ENCODE data around the gene LPA. TPM values are rescaled to one million over a fixed set of nuclear protein-coding genes. Genes with fewer than 3 reads are reported as not detected.

LPA gene
- total and polyA plus RNA-seq, 2 of the 8 experiments (the other 6 are each of a cell fraction or from before 2014, with no cell fraction given): 0.39 TPM; not detected in 1

DNA sequence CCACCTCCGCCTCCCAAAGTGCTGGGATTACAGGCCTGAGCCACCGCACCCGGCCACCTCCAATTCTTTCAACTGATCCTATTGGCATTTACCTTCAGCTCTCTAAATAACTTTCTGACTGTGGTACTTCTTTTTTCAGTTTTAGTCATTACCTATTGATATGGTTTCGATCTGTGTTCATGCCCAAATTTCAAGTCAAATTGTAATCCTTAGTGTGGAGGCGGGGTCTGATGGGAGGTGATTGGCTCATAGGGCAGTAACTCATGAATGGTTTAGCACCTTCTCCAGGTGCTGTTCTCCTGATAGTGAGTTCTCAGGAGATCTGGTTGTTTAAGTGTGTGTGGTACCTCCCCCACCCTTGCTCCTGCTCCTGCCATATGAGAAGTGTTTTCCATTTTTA is 140.9 kb downstream of the LPA start:
- Histone ChIP-seq H3K18ac (ENCODE audit: extremely low read depth, low read length) (no peak overlapping the region), H3K4me3 (ENCODE audit: extremely low read depth in 1 of 4, insufficient read depth in 2 of 4, low read depth in 3 of 4, low read length in 4 of 4) (no peak overlapping the region), H3K9me3 (ENCODE audit: insufficient read depth in 2 of 2, low read depth in 1 of 2, low read length in 1 of 2) (no peaks in the 10 kb centered on the region), H3K27ac (ENCODE audit: low read depth, low read length) (no peak overlapping the region), H2BK5ac (ENCODE audit: low read depth, low read length) (no peak overlapping the region), H3K4ac (replicated peaks; ENCODE audit: insufficient read length, low read depth, low read length) (no peak overlapping the region), H3K4me2 (ENCODE audit: insufficient read depth in 1 of 2, low read depth in 2 of 2, low read length in 2 of 2) (no peak overlapping the region), H3K23ac (ENCODE audit: insufficient read length) (no peak overlapping the region), H3K4me1 (replicated peaks in 1 of 4; ENCODE audit: control insufficient read depth in 3 of 4, insufficient read depth in 4 of 4, low read length in 3 of 4) (no peaks in the 10 kb centered on the region; a peak in 2 of 7 replicates), H3K79me2 (ENCODE audit: control insufficient read depth in 1 of 2, insufficient read depth in 2 of 2, low read length in 2 of 2) (no peaks in the 10 kb centered on the region), H3K56ac (replicated peaks; ENCODE audit: insufficient read length, low read depth, low read length) (no peak overlapping the region), H2AFZ (ENCODE audit: low read length) (no peak overlapping the region), H2BK15ac (ENCODE audit: low read length) (no peak overlapping the region), H4K20me1 (replicated peaks in 1 of 2; ENCODE audit: control insufficient read depth in 1 of 2, insufficient read depth in 2 of 2, low read length in 2 of 2) (no peaks in the 10 kb centered on the region), H2BK12ac (ENCODE audit: low read depth, low read length) (no peak overlapping the region), H3K23me2 (ENCODE audit: low read depth, low read length) (peaks cover 2% of the 10 kb centered on the region; the same call in 1 of the 2 replicates), H2BK120ac (replicated peaks; ENCODE audit: low read depth, low read length) (no peak overlapping the region), H3K36me3 (ENCODE audit: control insufficient read depth in 2 of 4, insufficient read depth in 4 of 4, low read length in 3 of 4) (no peaks in the 10 kb centered on the region), H4K8ac (ENCODE audit: extremely low read depth, insufficient read depth, low read length) (no peak overlapping the region), H2AK5ac (ENCODE audit: low read depth, low read length) (no peak overlapping the region), H3K9ac (replicated peaks in 1 of 4; ENCODE audit: extremely low read depth in 1 of 4, low read depth in 3 of 4, low read length in 3 of 4) (no peak overlapping the region), H4K91ac (replicated peaks; ENCODE audit: insufficient read length, low read length) (no peak overlapping the region), H3K14ac (ENCODE audit: insufficient read length) (no peak overlapping the region), H3K79me1 (ENCODE audit: low read depth, low read length) (no peaks in the 10 kb centered on the region), H4K5ac (ENCODE audit: insufficient read length, low read depth, low read length) (no peak overlapping the region), H3K27me3 (replicated peaks in 1 of 4; ENCODE audit: control insufficient read depth in 3 of 4, extremely low read depth in 1 of 4, insufficient read depth in 3 of 4, low read length in 3 of 4) (no peaks in the 10 kb centered on the region), H2BK20ac (ENCODE audit: low read length) (no peak overlapping the region)
- ChIA-PET CTCF (ENCODE audit: partially characterized antibody) (interaction anchor here (0.6 to 5.3 kb wide), 4 partner anchors 9 to 1262 kb away, joined by 3 to 67 read pairs (median 3); no protein-coding TSS in a partner anchor), POLR2A (ENCODE audit: partially characterized antibody) (no interaction called here)
- DNase-seq (ENCODE audit: low read depth in 1 of 2, low spot score in 2 of 2): no peak
- WGBS, 2 experiments (ENCODE audit: extremely low coverage in 1 of 2, insufficient coverage in 1 of 2, insufficient read length in 1 of 2, insufficient replicate concordance in 2 of 2, low coverage in 1 of 2, low lambda C conversion rate in 2 of 2, missing lambda C conversion rate in 1 of 2): 94% methylated on average over 5 of the region's 5 CpGs; no CpG with 5 or more reads in 1 of the 2 experiments
- FAIRE-seq: no peak
- TF ChIP-seq KDM4A (IDR thresholded peaks at IDR 0.05; ENCODE audit: low read depth, low read length, severe bottlenecking) (no peak), PHF8 (conservative IDR thresholded peaks at IDR 0.05; ENCODE audit: low read depth, low read length) (no peak), RXRA (IDR thresholded peaks at IDR 0.05; ENCODE audit: insufficient read depth, low read depth, low read length) (no peak), SIRT6 (IDR thresholded peaks at IDR 0.05; ENCODE audit: low read length) (no peak), POLR2A (IDR thresholded peaks at IDR 0.05; ENCODE audit: control extremely low read depth in 1 of 2, low read depth in 2 of 2, low read length in 2 of 2) (no peak), RNF2 (IDR thresholded peaks at IDR 0.05; ENCODE audit: borderline replicate concordance, low read depth, low read length, missing control alignments, poor library complexity, severe bottlenecking) (no peak), CTBP2 (IDR thresholded peaks at IDR 0.05; ENCODE audit: borderline replicate concordance, insufficient read depth, insufficient read length, low read length) (no peak), ZNF274 (IDR thresholded peaks at IDR 0.05; ENCODE audit: borderline replicate concordance, extremely low read depth, low read length) (no peak), SRF (IDR thresholded peaks at IDR 0.05; ENCODE audit: low read depth, low read length) (no peak), SIN3A (conservative IDR thresholded peaks at IDR 0.05 in 1 of 2, IDR thresholded peaks at IDR 0.05 in 1 of 2; ENCODE audit: low read depth in 1 of 2, low read length in 2 of 2) (no peak), BRCA1 (IDR thresholded peaks at IDR 0.05; ENCODE audit: low read depth, low read length) (no peak), HDAC2 (IDR thresholded peaks at IDR 0.05; ENCODE audit: borderline replicate concordance in 1 of 2, low read depth in 2 of 2, low read length in 2 of 2) (no peak)
- TF ChIP-seq, protein P1, sequence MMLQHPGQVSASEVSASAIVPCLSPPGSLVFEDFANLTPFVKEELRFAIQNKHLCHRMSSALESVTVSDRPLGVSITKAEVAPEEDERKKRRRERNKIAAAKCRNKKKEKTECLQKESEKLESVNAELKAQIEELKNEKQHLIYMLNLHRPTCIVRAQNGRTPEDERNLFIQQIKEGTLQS (IDR thresholded peaks at IDR 0.05; ENCODE audit: insufficient read depth, low read depth, low read length): no peak
